Naive thymus-derived CD4-positive, alpha-beta T cell (primary cell): ENCODE data around the gene LARGE1. TPM values are rescaled to one million over a fixed set of nuclear protein-coding genes. Genes with fewer than 3 reads are reported as not detected.
A peak's percentile ranks its signal among the peaks of the same experiment; 100 is the strongest.

ENCODE experiments used
- ATAC-seq: fragments of 150-1000 bp; cut with Tn5 transposase; 2 replicates; pipeline ENCODE4 v1.10.0; 2021; ENCODE audit warnings: mild to moderate bottlenecking, moderate library complexity
- CTCF ChIA-PET: fragments of 350-600 bp; sonication (Branson Sonifier 250); formaldehyde crosslinking; loops from one replicate; lab custom pipeline; 2021; ENCODE audit warnings: antibody characterized with exemption; lab: Charles Lee
- POLR2A ChIA-PET: fragments of 350-600 bp; sonication (Branson Sonifier 250); formaldehyde crosslinking; loops from one replicate; lab custom pipeline; 2021; ENCODE audit warnings: antibody characterized with exemption, inconsistent platforms; lab: Charles Lee
- DNase-seq, 9 donors: peaks; one replicate each; pipeline versions ENCODE4 v3.0.0 to v3.0.0-alpha.2; 2020 to 2022; ENCODE audit warnings: mixed read lengths in 1 of 9
- H3K27ac ChIP-seq: one replicate; pipeline ENCODE4 v1.7.0; 2013; ENCODE audit warnings: mild to moderate bottlenecking, low read depth, low read length, moderate library complexity
- H3K27me3 ChIP-seq, 2 donors: one replicate each; pipeline ENCODE4 v1.7.0; 2013; ENCODE audit warnings: low read length in 2 of 2, mild to moderate bottlenecking in 2 of 2, moderate library complexity in 2 of 2; ENCODE audit not compliant: control insufficient read depth in 2 of 2, insufficient read depth in 2 of 2
- H3K36me3 ChIP-seq, 3 experiments: 1 replicate in 2 of 3; 2 replicates in 1 of 3; pipeline ENCODE4 v1.7.0; 2013; ENCODE audit warnings: low read length in 3 of 3, mild to moderate bottlenecking in 3 of 3, moderate library complexity in 1 of 3; ENCODE audit not compliant: insufficient read depth in 3 of 3, control insufficient read depth in 2 of 3
- H3K4me1 ChIP-seq, 2 donors: one replicate each; pipeline ENCODE4 v1.7.0; 2013; ENCODE audit warnings: low read length in 2 of 2, mild to moderate bottlenecking in 2 of 2, moderate library complexity in 1 of 2; ENCODE audit not compliant: control insufficient read depth in 2 of 2, insufficient read depth in 2 of 2
- H3K4me3 ChIP-seq: 2 replicates; pipeline ENCODE4 v1.7.0; 2013; ENCODE audit warnings: mild to moderate bottlenecking, low read length
- H3K9me3 ChIP-seq, 3 experiments: 1 replicate in 2 of 3; 2 replicates in 1 of 3; pipeline ENCODE4 v1.7.0; 2013; ENCODE audit warnings: low read length in 3 of 3; ENCODE audit not compliant: control insufficient read depth in 2 of 3
- H3K27ac Mint-ChIP-seq, 9 donors: one replicate each; pipeline ENCODE4 v1.8.0; 2020 to 2022; ENCODE audit warnings: mixed read lengths in 9 of 9, mild to moderate bottlenecking in 8 of 9, moderate library complexity in 5 of 9, inconsistent platforms in 2 of 9
- H3K27me3 Mint-ChIP-seq, 5 donors: one replicate each; pipeline ENCODE4 v1.8.0; 2021 to 2022; ENCODE audit warnings: mixed read lengths in 5 of 5, mild to moderate bottlenecking in 1 of 5
- H3K36me3 Mint-ChIP-seq, 5 donors: one replicate each; pipeline ENCODE4 v1.8.0; 2020 to 2022; ENCODE audit warnings: mixed read lengths in 5 of 5, mild to moderate bottlenecking in 3 of 5, inconsistent platforms in 1 of 5
- H3K4me1 Mint-ChIP-seq, 7 donors: one replicate each; pipeline ENCODE4 v1.8.0; 2020 to 2022; ENCODE audit warnings: mixed read lengths in 7 of 7, mild to moderate bottlenecking in 3 of 7, inconsistent platforms in 1 of 7
- H3K4me3 Mint-ChIP-seq, 10 donors: one replicate each; pipeline ENCODE4 v1.8.0; 2020 to 2022; ENCODE audit warnings: mild to moderate bottlenecking in 10 of 10, mixed read lengths in 10 of 10, moderate library complexity in 6 of 10, inconsistent platforms in 2 of 10
- H3K9me3 Mint-ChIP-seq, 11 donors: one replicate each; pipeline ENCODE4 v1.8.0; 2020 to 2022; ENCODE audit warnings: mixed read lengths in 11 of 11, mild to moderate bottlenecking in 4 of 11, inconsistent platforms in 1 of 11, moderate library complexity in 1 of 11
- intact Hi-C, 2 donors: fragments of 100-400 bp; cut with micrococcal nuclease; formaldehyde crosslinking; loops; one replicate each; pipeline ENCODE4 v1.15.1; 2023
- polyA plus RNA-seq, 2 donors: library from polyadenylated mRNA; unstranded; fragments of 300-500 nt; fragmentation: Illumina TruSeq; gene quantifications; one replicate each; pipeline ENCODE4 v1.2.3, GENCODE V29; 2021
- total RNA-seq, 6 experiments: library from RNA in 5 of 6; stranded (reverse) in 5 of 6; gene quantifications; 1 replicate in 5 of 6; 2 replicates in 1 of 6; pipeline ENCODE4 v1.2.3 and lab custom pipeline; 2021 to 2026

LARGE1 gene
- total and polyA plus RNA-seq, 7 experiments from 2014 or later = 2.3 to 4.8 (median 3.0) TPM; not detected in 3

DNA sequence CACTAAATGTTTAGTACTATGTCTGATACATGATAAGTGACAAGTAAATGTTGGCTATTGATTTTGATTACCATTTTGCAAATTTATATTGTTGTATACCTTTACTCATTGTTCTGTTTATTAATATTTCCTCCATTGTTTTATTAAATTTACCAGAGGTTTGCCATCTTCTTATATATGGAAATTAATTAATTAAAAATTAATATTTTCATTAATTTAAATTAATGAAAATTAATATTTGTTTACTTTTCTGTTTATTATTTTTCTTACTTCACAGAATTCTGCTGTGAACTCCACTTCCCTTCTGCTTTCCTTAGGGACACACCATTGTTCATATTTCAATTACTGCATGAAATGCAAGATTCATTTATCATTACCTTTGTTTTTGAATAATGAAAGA lies 331.0 kb downstream of the LARGE1 start:
- Histone ChIP-seq H3K9me3 (no peaks in the 10 kb centered on the region), H3K36me3 (no peaks in the 10 kb centered on the region), H3K27me3 (no peaks in the 10 kb centered on the region), H3K27ac (no peak overlapping the region), H3K4me3 (no peak overlapping the region), H3K4me1 (no peaks in the 10 kb centered on the region)
- H3K9me3 Mint-ChIP-seq = peaks cover 0 to 8% (median 2%) of the 10 kb centered on the region in 11 donors
- ChIA-PET CTCF (no interaction called here), POLR2A (no interaction called here)
- H3K4me3 Mint-ChIP-seq = no peak overlapping the region
- no peaks in the 10 kb centered on the region for H3K4me1 Mint-ChIP-seq
- intact Hi-C loops = no loop called here
- DNase-seq (no peak), ATAC-seq (no peak)
- no peaks in the 10 kb centered on the region for H3K27me3 Mint-ChIP-seq
- H3K36me3 Mint-ChIP-seq = no peaks in the 10 kb centered on the region
- H3K27ac Mint-ChIP-seq = no peak overlapping the region

DNA sequence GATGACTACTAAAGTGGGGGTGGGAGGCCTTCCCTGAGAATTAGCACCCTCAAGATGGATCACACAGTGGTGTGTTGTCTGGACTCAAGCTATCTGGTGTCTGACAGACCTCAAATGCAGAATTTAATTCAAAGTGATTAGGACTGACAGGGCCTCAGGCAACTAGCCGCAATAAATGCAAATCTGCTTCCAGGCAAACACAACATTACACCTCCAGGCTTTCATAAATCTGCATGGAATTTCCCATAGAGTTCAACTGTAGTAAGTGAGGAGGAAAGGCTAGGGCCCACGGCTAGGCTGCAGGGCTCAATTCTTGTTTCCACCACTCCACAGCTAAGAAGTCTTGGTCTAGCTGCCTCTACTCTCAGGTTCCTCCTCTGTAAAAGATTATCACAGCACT lies 331.4 kb downstream of the LARGE1 start:
- no peak overlapping the region for H3K27ac ChIP-seq
- Mint-ChIP-seq H3K27me3 (no peaks in the 10 kb centered on the region), H3K27ac (no peak overlapping the region), H3K4me1 (no peaks in the 10 kb centered on the region), H3K9me3 (peaks cover 0 to 8% (median 2%) of the 10 kb centered on the region in 11 donors), H3K36me3 (no peaks in the 10 kb centered on the region), H3K4me3 (no peak overlapping the region)
- H3K4me3 ChIP-seq = no peak overlapping the region
- ATAC-seq (no peak), DNase-seq (no peak)
- H3K9me3 ChIP-seq = no peaks in the 10 kb centered on the region
- no peaks in the 10 kb centered on the region for H3K27me3 ChIP-seq
- intact Hi-C loops = no loop called here
- no peaks in the 10 kb centered on the region for H3K4me1 ChIP-seq
- CTCF ChIA-PET = no interaction called here
- no peaks in the 10 kb centered on the region for H3K36me3 ChIP-seq
- POLR2A ChIA-PET = no interaction called here

DNA sequence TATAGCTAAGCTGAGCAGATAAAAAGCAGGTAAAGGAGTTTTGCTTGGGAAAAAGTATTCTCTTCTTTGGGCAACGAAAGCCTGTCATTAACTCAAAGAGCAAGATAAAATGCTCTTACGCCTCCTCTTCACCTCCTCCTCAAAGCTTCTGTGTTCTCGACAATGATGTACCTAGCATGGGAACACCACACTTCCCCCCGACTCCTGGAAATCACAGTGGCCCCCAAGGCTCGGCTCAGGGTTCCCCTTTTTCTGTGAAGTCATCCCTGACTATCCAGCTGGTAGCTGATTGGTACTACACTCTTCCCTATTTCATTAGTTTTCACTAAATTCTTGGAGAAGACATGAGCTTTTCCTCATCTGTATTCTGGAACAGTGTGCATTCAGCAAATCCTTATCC lies 336.1 kb downstream of the LARGE1 start:
- ATAC-seq (no peak), DNase-seq (no peak)
- Mint-ChIP-seq H3K4me3 (no peak overlapping the region), H3K4me1 (no peaks in the 10 kb centered on the region), H3K9me3 (peaks cover 0 to 11% (median 0%) of the 10 kb centered on the region in 11 donors), H3K27me3 (no peaks in the 10 kb centered on the region), H3K36me3 (no peaks in the 10 kb centered on the region), H3K27ac (no peak overlapping the region)
- ChIA-PET POLR2A (no interaction called here), CTCF (no interaction called here)
- Histone ChIP-seq H3K9me3 (no peaks in the 10 kb centered on the region), H3K27me3 (no peaks in the 10 kb centered on the region), H3K4me1 (no peaks in the 10 kb centered on the region), H3K27ac (no peak overlapping the region), H3K36me3 (no peaks in the 10 kb centered on the region), H3K4me3 (no peak overlapping the region)
- intact Hi-C loops = no loop called here

DNA sequence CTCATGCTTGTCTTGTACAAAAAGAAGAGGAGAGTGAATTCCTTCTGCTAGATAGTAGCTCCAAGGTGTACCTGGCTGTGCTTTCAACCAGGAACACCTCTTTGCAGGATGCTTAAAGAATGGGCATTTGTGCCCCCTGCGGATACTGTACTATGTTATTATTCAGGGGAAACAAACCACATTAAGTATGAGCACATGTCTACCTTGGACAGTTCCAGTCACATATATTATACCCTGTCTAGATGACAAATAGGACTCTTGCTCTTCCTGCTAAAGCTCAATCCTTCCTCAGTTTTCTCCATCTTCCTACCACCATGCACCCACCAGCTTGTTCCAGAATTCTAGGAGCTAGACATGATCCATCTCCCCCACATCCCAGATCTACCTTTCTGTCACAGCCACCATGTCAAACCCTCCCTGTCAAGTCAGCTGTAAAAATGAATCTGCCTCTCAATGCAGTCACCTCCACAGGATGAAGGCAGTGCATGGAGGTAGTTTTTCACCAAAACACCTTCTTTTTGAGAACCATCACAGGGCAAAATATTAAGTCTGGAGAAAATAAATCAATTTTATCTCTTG lies 337.4 kb downstream of the LARGE1 start:
- Mint-ChIP-seq H3K9me3 (peaks cover 0 to 11% (median 0%) of the 10 kb centered on the region in 11 donors), H3K27me3 (no peaks in the 10 kb centered on the region), H3K4me3 (no peak overlapping the region), H3K36me3 (no peaks in the 10 kb centered on the region), H3K27ac (no peak overlapping the region), H3K4me1 (no peaks in the 10 kb centered on the region)
- H3K4me1 ChIP-seq = no peaks in the 10 kb centered on the region
- H3K9me3 ChIP-seq = no peaks in the 10 kb centered on the region
- no peak overlapping the region for H3K4me3 ChIP-seq
- H3K27ac ChIP-seq = no peak overlapping the region
- ChIA-PET POLR2A (no interaction called here), CTCF (no interaction called here)
- no peak for ATAC-seq
- no peaks in the 10 kb centered on the region for H3K27me3 ChIP-seq
- DNase-seq = no peak
- no peaks in the 10 kb centered on the region for H3K36me3 ChIP-seq
- intact Hi-C loops = no loop called here

DNA sequence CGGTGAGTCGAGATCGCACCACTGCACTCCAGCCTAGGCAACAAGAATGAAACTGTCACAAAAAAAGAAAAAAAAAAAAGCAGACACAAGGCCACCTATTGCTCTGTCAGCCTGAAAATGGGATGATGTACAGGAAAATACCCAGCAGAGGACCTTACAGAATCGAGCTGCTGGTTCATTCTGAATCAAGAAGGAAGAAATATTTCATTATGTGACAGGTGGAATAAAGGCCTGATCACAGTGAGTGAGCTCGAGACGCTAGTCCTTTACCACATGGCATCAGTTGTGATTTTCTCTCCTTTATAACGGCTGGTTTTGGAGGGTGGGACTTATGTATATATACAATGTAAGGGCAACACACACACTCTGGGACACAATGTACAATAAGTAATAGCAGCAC lies 340.0 kb downstream of the LARGE1 start:
- Histone ChIP-seq H3K36me3 (no peaks in the 10 kb centered on the region), H3K27ac (no peak overlapping the region), H3K9me3 (no peaks in the 10 kb centered on the region), H3K27me3 (no peaks in the 10 kb centered on the region), H3K4me3 (no peak overlapping the region), H3K4me1 (no peaks in the 10 kb centered on the region)
- intact Hi-C loops = no loop called here
- Mint-ChIP-seq H3K27ac (no peak overlapping the region), H3K4me1 (no peaks in the 10 kb centered on the region), H3K27me3 (peaks cover 0 to 4% (median 0%) of the 10 kb centered on the region in 5 donors), H3K36me3 (no peaks in the 10 kb centered on the region), H3K4me3 (no peak overlapping the region), H3K9me3 (peaks cover 0 to 11% (median 0%) of the 10 kb centered on the region in 11 donors)
- DNase-seq (no peak), ATAC-seq (no peak)
- ChIA-PET POLR2A (no interaction called here), CTCF (interaction anchor here (0.6 kb wide), 1 partner anchor 532 kb away, joined by 8 read pairs; no protein-coding TSS in a partner anchor)

DNA sequence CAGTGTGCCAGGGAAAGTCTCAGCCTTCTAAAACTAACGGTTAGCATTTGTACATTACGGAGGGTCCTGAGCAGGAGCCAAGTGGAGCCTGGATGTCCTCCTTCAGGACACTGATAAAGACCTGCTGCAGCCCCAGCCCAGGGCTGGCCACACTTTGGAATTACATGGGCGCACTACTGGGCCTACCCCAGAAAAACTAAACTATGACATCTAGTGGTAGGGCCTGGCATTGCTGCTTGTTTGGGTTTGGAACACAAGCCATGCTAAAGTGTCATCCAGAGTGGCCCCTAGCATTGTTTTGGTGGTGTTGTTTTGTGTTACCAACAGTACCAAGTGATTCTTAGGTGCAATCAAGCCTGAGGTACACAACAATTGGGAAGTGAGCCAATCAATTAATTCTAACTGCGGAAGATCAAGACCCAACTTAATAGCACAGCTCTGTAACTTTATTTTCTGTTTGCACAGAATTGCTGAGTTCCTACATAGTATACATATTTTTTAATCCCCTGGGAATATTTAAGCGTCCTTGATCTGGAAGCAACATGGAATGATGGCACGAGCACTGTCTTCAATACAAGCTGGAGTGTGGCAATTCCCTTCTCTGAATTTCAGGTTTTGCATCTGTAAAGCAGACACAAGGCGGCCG lies 340.7 kb downstream of the LARGE1 start:
- peak in 3 of 9 donors; percentile 6 to 43 (median 9) for DNase-seq
- peaks cover 0 to 4% (median 0%) of the 10 kb centered on the region in 5 donors for H3K27me3 Mint-ChIP-seq
- no peaks in the 10 kb centered on the region for H3K36me3 Mint-ChIP-seq
- intact Hi-C loops = loop anchor here in 1 of 2 donors (1.0 kb wide), 1 partner anchor 277 kb away; no protein-coding TSS in a partner anchor
- H3K9me3 ChIP-seq = no peaks in the 10 kb centered on the region
- peak; percentile 40 for ATAC-seq
- H3K36me3 ChIP-seq = no peaks in the 10 kb centered on the region
- no peak overlapping the region for H3K27ac Mint-ChIP-seq
- no peak overlapping the region for H3K4me3 ChIP-seq
- ChIA-PET CTCF (interaction anchor here (0.6 kb wide), 1 partner anchor 531 kb away, joined by 8 read pairs; no protein-coding TSS in a partner anchor), POLR2A (no interaction called here)
- H3K9me3 Mint-ChIP-seq = peaks cover 0 to 7% (median 0%) of the 10 kb centered on the region in 11 donors
- no peak overlapping the region for H3K27ac ChIP-seq
- H3K4me3 Mint-ChIP-seq = no peak overlapping the region
- no peaks in the 10 kb centered on the region for H3K4me1 Mint-ChIP-seq
- H3K4me1 ChIP-seq = no peaks in the 10 kb centered on the region
- H3K27me3 ChIP-seq = no peaks in the 10 kb centered on the region

DNA sequence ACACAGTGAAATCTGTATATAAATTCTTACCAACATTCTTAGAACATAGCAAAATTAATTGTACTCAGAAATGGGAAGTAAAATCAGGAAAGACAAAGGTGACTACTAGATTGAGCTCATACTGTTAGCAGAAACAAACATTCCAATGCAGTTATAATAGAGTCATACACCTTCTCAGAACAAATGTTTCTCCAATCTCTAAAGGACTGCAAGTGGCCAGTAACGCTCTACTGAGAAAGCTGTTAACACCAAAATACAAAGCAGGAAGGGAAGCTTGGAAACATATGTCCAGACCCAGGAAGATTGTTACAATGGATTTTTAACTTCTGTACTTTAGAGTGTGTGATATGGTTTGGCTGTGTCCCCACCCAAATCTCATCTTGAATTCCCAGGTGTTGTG lies 341.5 kb downstream of the LARGE1 start:
- H3K4me1 Mint-ChIP-seq = no peaks in the 10 kb centered on the region
- intact Hi-C loops = loop anchor here in 1 of 2 donors (1.0 kb wide), 1 partner anchor 276 kb away; no protein-coding TSS in a partner anchor

More for the DNA sequence above, 341.5 kb downstream of the LARGE1 start:
- Histone ChIP-seq H3K36me3 (no peaks in the 10 kb centered on the region), H3K4me1 (no peaks in the 10 kb centered on the region), H3K9me3 (no peaks in the 10 kb centered on the region), H3K4me3 (no peak overlapping the region), H3K27ac (no peak overlapping the region), H3K27me3 (no peaks in the 10 kb centered on the region)
- H3K9me3 Mint-ChIP-seq = peaks cover 0 to 8% (median 0%) of the 10 kb centered on the region in 11 donors
- DNase-seq = no peak
- CTCF ChIA-PET = no interaction called here
- POLR2A ChIA-PET = no interaction called here
- ATAC-seq = no peak
- H3K36me3 Mint-ChIP-seq = no peaks in the 10 kb centered on the region
- H3K27ac Mint-ChIP-seq = no peak overlapping the region
- peaks cover 0 to 4% (median 0%) of the 10 kb centered on the region in 5 donors for H3K27me3 Mint-ChIP-seq
- no peak overlapping the region for H3K4me3 Mint-ChIP-seq
